GM12891 (cell line): ENCODE measurements around the gene DNM1L.

Experiments
- DNase-seq: peaks from one replicate; pipeline ENCODE4 v3.0.0; 2011; ENCODE audit warnings: low spot score; ENCODE audit not compliant: insufficient read length
- FAIRE-seq: peaks from 2 replicates; lab custom pipeline; 2011; peaks lifted over from hg19 to GRCh38; lab: Jason Lieb, UNC
- PAX5 ChIP-seq: IDR thresholded peaks from 2 replicates; pipeline ENCODE4 v1.6.1; 2011; ENCODE audit warnings: low read length, moderate library complexity, mild to moderate bottlenecking; ENCODE audit not compliant: insufficient read depth, severe bottlenecking
- POLR2A ChIP-seq: IDR thresholded peaks from 2 replicates; pipeline ENCODE4 v1.6.1; 2011; ENCODE audit warnings: low read depth, low read length, control low read depth
- POLR2AphosphoS5 ChIP-seq: IDR thresholded peaks from 2 replicates; pipeline ENCODE4 v1.6.1; 2011; ENCODE audit warnings: low read depth, low read length, control low read depth
- POU2F2 ChIP-seq: IDR thresholded peaks from 2 replicates; pipeline ENCODE4 v1.6.1; 2011; ENCODE audit warnings: low read depth, mild to moderate bottlenecking, control low read depth, low read length, moderate library complexity
- SPI1 ChIP-seq: IDR thresholded peaks from 2 replicates; pipeline ENCODE4 v1.6.1; 2011; ENCODE audit warnings: low read depth, low read length, control low read depth
- TAF1 ChIP-seq: IDR thresholded peaks from 2 replicates; pipeline ENCODE4 v1.6.1; 2011; ENCODE audit warnings: low read depth, low read length, control low read depth

Gene DNM1L

GRCh38 chr12:32662665-32663064, 16.4 kb upstream of the DNM1L start:
- TF ChIP-seq TAF1: no peak
- no peak for TF ChIP-seq POLR2A
- TF ChIP-seq POU2F2: no peak
- FAIRE-seq: no peak
- no peak for DNase-seq

DNA sequence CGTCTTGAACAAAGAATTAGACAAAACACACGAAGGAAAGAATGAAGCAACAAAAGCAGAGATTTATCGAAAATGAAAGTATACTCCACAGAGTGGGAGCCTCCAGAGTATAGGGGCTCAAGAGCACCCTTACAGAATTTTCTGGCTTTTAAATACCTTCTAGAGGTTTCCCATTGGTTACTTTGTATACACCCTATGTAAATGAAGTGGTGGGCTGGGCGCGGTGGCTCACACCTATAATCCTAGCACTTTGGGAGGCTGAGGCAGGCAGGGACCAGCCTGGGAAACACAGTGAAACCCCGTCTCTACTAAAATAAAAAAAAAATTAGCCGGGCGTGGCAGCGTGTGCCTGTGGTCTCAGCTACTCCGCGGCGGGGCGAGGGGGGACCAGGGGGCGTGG, 13.1 kb upstream of the DNM1L start:
- FAIRE-seq: no peak
- TF ChIP-seq TAF1: no peak
- no peak for TF ChIP-seq SPI1
- no peak for TF ChIP-seq POU2F2
- no peak for TF ChIP-seq POLR2AphosphoS5
- no peak for TF ChIP-seq PAX5
- no peak for TF ChIP-seq POLR2A
- DNase-seq: no peak

DNA sequence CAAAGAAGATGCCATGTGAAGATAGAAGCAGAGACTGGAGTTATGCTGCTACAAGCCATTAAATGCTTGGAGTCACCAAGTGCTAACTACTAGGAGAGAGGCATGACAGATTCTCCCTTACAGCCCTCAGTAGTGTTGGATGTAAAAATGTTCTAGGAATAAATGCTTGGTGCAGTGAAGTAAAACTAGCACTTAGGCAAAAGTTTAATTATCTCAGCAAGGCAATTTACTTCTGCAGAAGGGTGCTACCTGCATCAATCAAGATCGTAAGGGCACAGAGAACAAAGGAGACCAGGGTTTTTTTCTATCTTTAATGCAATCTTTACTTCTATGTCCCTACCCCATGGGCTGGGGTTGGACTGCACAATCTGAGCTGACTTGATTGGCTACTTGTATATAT, 9.5 kb upstream of the DNM1L start:
- no peak for DNase-seq
- no peak for FAIRE-seq
- TF ChIP-seq TAF1: no peak
- no peak for TF ChIP-seq POLR2AphosphoS5
- TF ChIP-seq SPI1: no peak
- no peak for TF ChIP-seq POU2F2
- TF ChIP-seq POLR2A: no peak
- TF ChIP-seq PAX5: no peak

DNA sequence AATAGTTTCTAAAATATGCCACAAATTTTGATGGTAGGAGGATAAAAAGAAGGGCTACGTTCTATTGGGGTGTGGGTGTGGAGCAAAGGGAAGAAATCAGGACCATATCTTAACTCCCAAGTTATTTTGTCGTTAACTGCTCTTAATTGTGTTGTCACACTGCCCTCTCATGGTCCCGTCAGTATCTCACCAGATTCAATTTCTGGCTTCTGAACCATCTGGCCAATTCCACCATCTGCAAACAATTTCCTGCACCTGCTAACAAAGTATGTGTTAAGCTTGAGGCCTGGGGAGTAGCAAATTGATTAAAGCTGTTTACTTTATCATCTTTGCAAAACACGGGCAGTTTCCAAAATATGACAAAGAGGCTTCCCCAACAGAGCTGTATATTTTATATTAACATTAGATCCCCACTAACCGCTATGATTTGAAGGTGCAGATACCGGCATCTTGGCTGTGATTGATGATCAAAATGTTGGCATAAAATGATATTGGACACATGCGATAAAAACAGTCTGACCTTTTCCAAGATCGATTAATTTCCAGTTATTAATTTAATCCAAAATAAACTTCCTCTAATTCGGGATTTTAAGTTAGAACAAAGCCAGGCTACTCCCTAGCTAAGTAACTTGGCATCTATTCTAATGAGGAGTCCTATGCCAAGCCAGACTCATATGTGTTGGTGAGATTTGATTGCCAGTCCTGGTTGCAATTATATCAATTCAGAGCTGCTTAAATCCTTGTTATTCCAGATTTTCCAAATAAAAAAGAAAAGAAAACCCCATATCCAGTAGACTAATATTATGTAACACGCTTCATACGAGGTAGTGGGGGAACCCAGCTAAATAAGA, 6.9 kb upstream of the DNM1L start:
- DNase-seq (no peak), FAIRE-seq (peak; percentile 98)
- no peak for TF ChIP-seq POLR2A

GRCh38 chr12:32679920-32680237, 778 bp downstream of the DNM1L start:
- no peak for DNase-seq
- no peak for FAIRE-seq
- no peak for TF ChIP-seq TAF1
- no peak for TF ChIP-seq PAX5
- no peak for TF ChIP-seq POU2F2
- TF ChIP-seq SPI1: no peak
- no peak for TF ChIP-seq POLR2A
- no peak for TF ChIP-seq POLR2AphosphoS5

DNA sequence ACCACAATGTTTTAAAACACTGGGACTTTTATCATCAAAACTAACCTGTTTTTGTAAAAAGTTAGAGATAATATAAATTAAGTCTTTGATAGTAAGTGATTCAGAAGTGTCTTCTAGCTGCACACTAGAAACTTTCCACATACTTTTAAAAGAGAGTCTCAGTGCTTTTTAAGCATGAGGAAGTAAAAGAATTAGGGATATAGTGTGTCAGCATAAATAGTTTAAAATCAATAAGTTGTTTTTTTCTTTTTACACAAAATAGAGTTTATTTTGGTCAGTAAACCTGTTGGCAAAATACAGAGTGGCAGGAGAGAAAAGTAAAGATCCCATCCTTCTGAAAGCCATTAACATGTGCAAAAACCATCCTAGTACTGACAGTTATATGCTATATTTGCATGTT, 1.7 kb downstream of the DNM1L start:
- TF ChIP-seq POLR2AphosphoS5: no peak
- TF ChIP-seq PAX5: no peak
- TF ChIP-seq TAF1: no peak
- no peak for TF ChIP-seq SPI1
- no peak for FAIRE-seq
- DNase-seq: no peak

DNA sequence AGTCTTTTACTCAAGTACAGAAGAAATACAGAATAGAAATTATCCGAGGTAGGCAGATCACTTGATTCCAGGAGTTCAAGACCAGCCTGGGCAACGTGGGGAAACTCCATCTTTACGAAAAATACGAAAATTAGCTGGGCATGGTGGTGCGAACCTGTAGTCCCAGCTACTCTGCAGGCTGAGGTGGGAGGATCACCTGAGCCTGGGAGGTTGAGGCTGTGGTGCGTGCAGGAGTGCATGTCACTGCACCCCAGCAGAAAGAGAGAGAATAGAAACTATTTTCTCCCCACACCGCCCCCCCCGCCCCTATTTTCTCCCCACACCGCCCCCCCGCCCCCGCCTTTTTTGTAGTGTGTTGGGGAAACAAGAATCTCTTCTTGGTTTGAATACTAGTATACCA, 2.2 kb downstream of the DNM1L start:
- DNase-seq: no peak
- peak; percentile 84 for FAIRE-seq
- TF ChIP-seq TAF1: no peak
- no peak for TF ChIP-seq PAX5
- no peak for TF ChIP-seq POLR2AphosphoS5
- TF ChIP-seq POLR2A: no peak
- no peak for TF ChIP-seq POU2F2
- TF ChIP-seq SPI1: no peak

DNA sequence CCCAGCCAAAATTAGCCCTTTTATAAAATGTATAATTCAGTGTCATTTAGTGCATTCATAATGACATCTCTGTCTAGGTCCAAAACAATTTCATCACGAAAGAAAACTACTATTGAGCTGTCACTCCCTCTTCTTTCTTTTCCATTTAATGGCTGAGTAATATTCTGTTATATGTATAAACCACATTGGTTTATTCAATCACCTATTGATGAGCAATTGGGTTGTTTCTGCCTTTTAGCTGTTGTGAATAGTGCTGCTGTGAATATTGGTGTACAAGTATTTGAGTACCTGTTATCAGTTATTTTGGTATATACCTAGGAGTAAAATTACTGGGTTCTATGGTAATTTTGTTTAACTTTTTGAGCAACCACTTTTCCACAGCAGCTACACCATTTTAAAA, 7.2 kb downstream of the DNM1L start:
- TF ChIP-seq SPI1 (no peak), POLR2AphosphoS5 (no peak), POLR2A (no peak), TAF1 (no peak)
- FAIRE-seq (no peak), DNase-seq (no peak)

GRCh38 chr12:32688786-32689185, 9.7 kb downstream of the DNM1L start:
- no peak for FAIRE-seq
- no peak for TF ChIP-seq POLR2AphosphoS5
- no peak for TF ChIP-seq POU2F2
- TF ChIP-seq PAX5: no peak
- TF ChIP-seq TAF1: no peak
- no peak for TF ChIP-seq POLR2A
- DNase-seq: no peak

- no peak for TF ChIP-seq POU2F2
- TF ChIP-seq POLR2AphosphoS5: no peak
- no peak for TF ChIP-seq SPI1
- TF ChIP-seq TAF1: no peak
- TF ChIP-seq POLR2A: no peak
- no peak for TF ChIP-seq PAX5
- DNase-seq (no peak), FAIRE-seq (no peak)
Measured at GRCh38 chr12:32690927-32691326, 11.8 kb downstream of the DNM1L start.
